SHP77 (cell line): Measurements from ENCODE around the gene WIPF1.

Source experiments
- DNase-seq, 2 experiments: peaks; one replicate each; lab custom pipeline; 2025; lab: John Stamatoyannopoulos, UW

Gene WIPF1

GRCh38 chr2:174597345-174598047 lies at the start of gene WIPF1:
WIPF1 (minus strand) TSS chr2:174597804; CDS start chr2:174585573, 12,231 bp downstream.
- no peak for DNase-seq

GRCh38 chr2:174645296-174645695 lies 47.7 kb upstream of the WIPF1 start:
- DNase-seq, result no peak

GRCh38 chr2:174644406-174644805 lies 46.8 kb upstream of the WIPF1 start:
- DNase-seq, result no peak

- no peak for DNase-seq
These were observed 45.8 kb upstream of the WIPF1 start for GRCh38 chr2:174643356-174643755.

GRCh38 chr2:174641168-174641567 lies 43.6 kb upstream of the WIPF1 start:
- DNase-seq, result no peak

GRCh38 chr2:174636987-174637386 lies 39.4 kb upstream of the WIPF1 start:
- no peak for DNase-seq

GRCh38 chr2:174635776-174636404 lies 38.3 kb upstream of the WIPF1 start:
- DNase-seq, result no peak

GRCh38 chr2:174635015-174635593 lies 37.5 kb upstream of the WIPF1 start:
- DNase-seq, result no peak

GRCh38 chr2:174634130-174635014 lies 36.8 kb upstream of the WIPF1 start:
- no peak for DNase-seq

GRCh38 chr2:174633623-174633930 lies 36.0 kb upstream of the WIPF1 start:
- no peak for DNase-seq

- no peak for DNase-seq
These were observed 35.4 kb upstream of the WIPF1 start for GRCh38 chr2:174632841-174633622.

- DNase-seq, result no peak
These were observed 33.7 kb upstream of the WIPF1 start for GRCh38 chr2:174631009-174631981.

- no peak for DNase-seq
These were observed 32.5 kb upstream of the WIPF1 start for GRCh38 chr2:174630107-174630506.

- no peak for DNase-seq
These were observed 31.9 kb upstream of the WIPF1 start for GRCh38 chr2:174629506-174629905.

- no peak for DNase-seq
These were observed 31.0 kb upstream of the WIPF1 start for GRCh38 chr2:174628528-174629169.

- no peak for DNase-seq
These were observed 29.6 kb upstream of the WIPF1 start for GRCh38 chr2:174627216-174627615.

GRCh38 chr2:174624895-174625430 lies 27.4 kb upstream of the WIPF1 start:
- no peak for DNase-seq

GRCh38 chr2:174623690-174624089 lies 26.1 kb upstream of the WIPF1 start:
- DNase-seq, result no peak

- no peak for DNase-seq
These were observed 25.6 kb upstream of the WIPF1 start for GRCh38 chr2:174623106-174623637.
